Measurements from ENCODE around the gene WDR11.
A peak's percentile ranks its signal among the peaks of the same experiment; 100 is the strongest.

The WDR11 gene

DNA sequence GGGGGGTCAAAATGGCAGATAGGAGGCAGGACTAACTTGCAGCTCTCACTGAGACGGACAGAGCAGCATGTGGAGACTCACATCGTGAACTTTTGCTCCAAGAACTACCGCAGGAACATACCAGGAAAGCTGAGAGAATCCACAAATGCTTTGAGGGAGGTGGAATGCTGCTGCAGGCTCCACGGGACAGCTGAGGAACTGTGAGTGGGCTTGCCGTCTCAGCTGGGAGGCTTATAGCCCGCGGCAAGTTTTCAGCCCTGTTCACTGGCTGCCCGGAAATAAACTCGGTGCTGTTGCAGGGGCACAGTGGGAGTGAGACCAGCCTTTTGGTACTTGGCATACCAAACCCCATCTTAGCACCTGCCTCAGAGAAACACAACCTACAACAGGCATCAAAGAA is 19.1 kb upstream of the WDR11 start:
- no peak overlapping the region for H3K4me3 Mint-ChIP-seq
- H3K27ac Mint-ChIP-seq: no peak overlapping the region
- no peaks in the 10 kb centered on the region for H3K36me3 Mint-ChIP-seq (ENCODE audit: low read depth)
- peaks cover 8% of the 10 kb centered on the region for H3K27me3 Mint-ChIP-seq
- no peaks in the 10 kb centered on the region for H3K4me1 Mint-ChIP-seq (ENCODE audit: low read depth)
- H3K9me3 Mint-ChIP-seq: no peaks in the 10 kb centered on the region

DNA sequence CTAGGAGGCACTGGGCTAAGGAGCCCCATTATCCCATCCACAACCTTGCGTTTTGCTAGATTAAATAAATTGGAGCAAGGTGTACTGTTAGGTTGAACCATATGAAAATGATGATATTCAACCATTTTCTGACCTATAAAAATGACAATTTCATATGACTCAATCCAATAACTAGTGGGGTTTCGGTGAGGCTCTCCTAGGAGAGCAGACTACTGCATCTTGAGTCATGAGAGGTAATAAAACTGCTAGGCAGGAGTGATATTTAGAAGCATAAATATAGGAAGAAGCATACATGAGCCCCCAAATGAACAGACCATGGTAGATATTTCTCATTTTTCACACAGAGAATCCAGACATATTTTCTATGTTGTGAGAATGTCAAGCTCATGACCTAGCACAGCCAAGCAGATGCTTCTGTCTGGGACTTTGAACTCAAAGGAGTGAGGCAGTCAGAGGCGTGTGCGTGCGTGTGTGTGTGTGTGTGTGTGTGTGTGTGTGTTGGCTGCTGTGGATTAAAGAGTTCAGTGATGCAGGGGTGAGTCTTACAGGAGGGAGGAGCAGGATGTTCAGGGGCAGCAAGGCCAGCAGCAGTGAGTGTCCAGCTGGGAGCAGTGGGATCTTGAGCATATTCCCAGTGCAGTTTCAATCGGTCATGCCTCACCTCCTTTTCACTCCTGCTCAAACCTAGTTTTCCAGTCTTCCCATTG is 17.8 kb upstream of the WDR11 start:
- no peaks in the 10 kb centered on the region for H3K4me1 Mint-ChIP-seq (ENCODE audit: low read depth)
- H3K27me3 Mint-ChIP-seq: peaks cover 8% of the 10 kb centered on the region
- H3K27ac Mint-ChIP-seq: no peak overlapping the region
- no peaks in the 10 kb centered on the region for H3K36me3 Mint-ChIP-seq (ENCODE audit: low read depth)
- no peaks in the 10 kb centered on the region for H3K9me3 Mint-ChIP-seq
- no peak overlapping the region for H3K4me3 Mint-ChIP-seq

DNA sequence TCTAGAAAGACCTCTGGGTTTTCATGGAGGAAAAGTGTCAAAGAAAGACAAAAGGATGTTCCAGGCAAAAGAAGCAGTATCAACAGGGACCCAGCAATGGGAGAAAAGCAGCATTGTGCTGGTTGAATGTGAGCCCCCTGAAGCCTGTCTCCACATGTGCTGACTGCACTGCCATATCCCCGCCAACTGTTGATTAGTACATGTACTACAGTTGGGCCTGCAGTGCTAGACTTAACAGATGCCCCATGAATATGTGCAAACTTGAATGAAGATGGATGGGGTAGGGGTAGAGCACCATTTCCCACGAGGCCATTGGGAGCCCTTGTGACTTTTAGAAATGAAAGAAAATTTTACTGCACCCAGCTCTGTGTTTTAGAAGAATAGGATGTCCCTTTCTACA is 15.6 kb upstream of the WDR11 start:
- H3K27ac Mint-ChIP-seq: no peak overlapping the region
- H3K4me3 Mint-ChIP-seq: no peak overlapping the region
- no peaks in the 10 kb centered on the region for H3K4me1 Mint-ChIP-seq (ENCODE audit: low read depth)
- H3K9me3 Mint-ChIP-seq: no peaks in the 10 kb centered on the region
- no peaks in the 10 kb centered on the region for H3K36me3 Mint-ChIP-seq (ENCODE audit: low read depth)
- H3K27me3 Mint-ChIP-seq: peaks cover 8% of the 10 kb centered on the region

DNA sequence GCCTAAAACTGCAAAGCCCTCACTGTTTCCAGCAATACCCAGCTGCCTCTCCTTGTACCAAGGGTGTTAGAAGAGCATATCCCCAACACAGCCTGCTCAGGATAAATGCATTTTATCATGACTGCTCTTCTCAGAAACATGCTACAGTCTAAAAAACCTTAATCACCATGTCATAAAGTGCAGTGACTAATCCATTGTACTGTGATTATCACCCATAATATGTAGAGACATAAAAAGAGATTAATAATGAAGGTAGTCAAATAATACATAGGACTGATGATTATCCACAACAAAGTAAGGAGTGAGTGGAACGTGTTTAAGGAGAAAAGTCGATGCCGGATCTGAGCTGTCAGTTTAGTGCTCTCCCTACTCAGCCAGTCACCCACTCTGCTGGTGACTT is 12.2 kb upstream of the WDR11 start:
- Mint-ChIP-seq H3K36me3 (ENCODE audit: low read depth) (no peaks in the 10 kb centered on the region), H3K4me3 (no peak overlapping the region), H3K9me3 (no peaks in the 10 kb centered on the region), H3K4me1 (ENCODE audit: low read depth) (peaks cover 9% of the 10 kb centered on the region), H3K27ac (no peak overlapping the region), H3K27me3 (no peaks in the 10 kb centered on the region)

DNA sequence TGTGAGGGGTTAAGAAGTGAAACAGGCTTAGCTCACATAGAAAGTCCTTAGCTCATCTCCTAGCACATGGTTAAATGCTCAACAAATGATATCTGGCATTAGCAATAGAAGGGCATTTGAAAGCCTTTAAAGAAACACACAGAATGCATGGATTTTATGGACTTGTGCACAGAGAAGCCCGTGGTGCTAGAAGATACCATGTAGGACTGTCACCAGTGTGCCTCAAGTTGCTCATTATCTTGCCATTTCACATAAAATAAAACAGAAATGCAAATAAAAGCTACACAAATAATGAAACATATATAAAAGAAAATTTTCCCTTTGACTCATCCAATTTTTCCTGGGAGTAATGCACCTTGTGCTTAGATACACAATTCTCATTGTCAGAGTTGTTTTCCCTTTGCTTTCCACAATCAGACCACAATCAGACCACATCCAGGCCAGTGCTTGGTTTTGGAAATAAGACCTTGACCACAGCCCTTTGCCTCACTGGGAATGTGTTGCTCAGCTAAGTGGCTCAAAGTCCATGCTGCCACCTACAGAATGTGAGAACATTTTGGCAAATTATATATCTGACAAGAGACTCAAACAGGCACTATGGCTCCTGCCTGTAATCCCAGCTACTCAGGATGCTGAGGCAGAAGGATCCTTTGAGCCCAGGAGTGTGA is 9.5 kb upstream of the WDR11 start:
- Mint-ChIP-seq H3K27ac (no peak overlapping the region), H3K4me3 (no peak overlapping the region), H3K9me3 (no peaks in the 10 kb centered on the region), H3K4me1 (ENCODE audit: low read depth) (peaks cover 9% of the 10 kb centered on the region), H3K36me3 (ENCODE audit: low read depth) (no peaks in the 10 kb centered on the region), H3K27me3 (no peaks in the 10 kb centered on the region)

DNA sequence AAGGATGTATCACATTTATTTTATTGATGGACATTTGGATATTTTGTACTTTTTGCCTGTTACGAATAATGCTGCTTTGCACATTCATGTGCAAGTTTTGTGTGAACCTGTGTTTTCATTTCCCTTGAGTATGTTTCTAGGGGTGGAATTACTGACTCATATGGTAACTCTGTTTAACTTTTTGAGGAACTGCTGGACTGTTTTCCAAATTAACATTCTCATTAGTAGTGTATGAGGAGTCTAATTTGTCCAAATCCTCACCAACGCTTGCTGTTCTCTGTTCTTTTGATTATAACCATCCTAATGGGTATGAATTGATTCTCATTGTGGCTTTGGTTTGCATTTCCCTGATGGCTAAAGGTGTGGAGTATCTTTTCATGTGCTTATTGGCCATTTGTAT is 3.2 kb downstream of the WDR11 start:
- Mint-ChIP-seq H3K4me1 (ENCODE audit: low read depth) (peaks cover 45% of the 10 kb centered on the region), H3K36me3 (ENCODE audit: low read depth) (peaks cover 45% of the 10 kb centered on the region), H3K27ac (no peak overlapping the region), H3K9me3 (peaks cover 3% of the 10 kb centered on the region), H3K4me3 (no peak overlapping the region), H3K27me3 (no peaks in the 10 kb centered on the region)

DNA sequence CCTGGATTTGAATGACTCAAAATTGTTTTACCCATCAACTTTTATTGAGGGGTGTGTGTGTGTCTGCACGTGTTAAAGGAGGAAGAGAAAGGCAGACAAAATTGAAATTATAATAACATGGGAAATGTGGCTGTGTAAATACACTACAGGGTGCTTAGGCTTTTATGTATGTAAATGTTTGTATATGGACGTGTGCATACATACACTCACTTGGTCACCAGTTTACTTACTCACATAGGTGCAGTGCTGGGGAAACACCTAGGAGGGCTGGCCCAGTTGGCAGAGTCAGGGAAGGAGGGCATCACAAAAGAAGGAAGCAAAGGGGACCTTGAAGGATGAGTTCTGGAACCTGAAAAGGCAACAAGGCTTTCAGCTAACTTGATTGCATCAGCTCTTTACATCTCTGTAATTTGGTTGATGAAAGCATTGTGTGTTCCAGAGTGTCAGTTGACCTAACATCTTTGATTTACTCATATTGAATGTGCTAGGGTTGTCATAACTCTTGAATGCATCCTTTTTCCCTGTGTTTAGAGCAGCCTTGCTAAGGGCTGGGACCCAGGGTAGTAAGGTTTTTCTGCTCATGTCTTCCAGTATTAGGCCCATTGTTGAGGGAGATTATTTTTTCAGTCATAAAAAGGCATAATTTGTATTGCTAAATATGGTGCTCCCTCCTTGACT is 10.2 kb downstream of the WDR11 start:
- peaks cover 45% of the 10 kb centered on the region for H3K36me3 Mint-ChIP-seq (ENCODE audit: low read depth)
- H3K27me3 Mint-ChIP-seq: no peaks in the 10 kb centered on the region
- H3K4me1 Mint-ChIP-seq (ENCODE audit: low read depth): no peaks in the 10 kb centered on the region
- no peaks in the 10 kb centered on the region for H3K9me3 Mint-ChIP-seq
- no peak overlapping the region for H3K4me3 Mint-ChIP-seq
- H3K27ac Mint-ChIP-seq: no peak overlapping the region

DNA sequence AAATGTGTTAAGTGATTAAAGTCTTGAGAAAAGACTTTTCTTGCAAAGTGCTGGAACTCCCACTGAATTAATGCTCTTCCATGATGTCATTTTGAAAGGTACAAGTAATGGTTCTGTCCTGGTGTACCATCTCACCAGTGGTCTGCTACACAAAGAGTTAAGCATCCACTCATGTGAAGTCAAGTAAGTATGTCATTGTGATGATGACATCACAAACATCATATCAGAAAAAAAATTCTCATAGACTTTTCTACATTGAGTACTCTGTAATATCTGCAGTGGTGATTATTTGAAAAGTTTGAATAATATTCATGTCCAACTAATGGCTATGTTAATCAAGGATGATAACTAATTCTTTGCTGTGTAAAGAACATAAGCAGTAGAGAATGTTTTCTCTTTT is 22.6 kb downstream of the WDR11 start:
- Mint-ChIP-seq H3K4me3 (no peak overlapping the region), H3K4me1 (ENCODE audit: low read depth) (no peaks in the 10 kb centered on the region), H3K27ac (no peak overlapping the region), H3K27me3 (no peaks in the 10 kb centered on the region), H3K9me3 (no peaks in the 10 kb centered on the region), H3K36me3 (ENCODE audit: low read depth) (peaks cover 67% of the 10 kb centered on the region)

DNA sequence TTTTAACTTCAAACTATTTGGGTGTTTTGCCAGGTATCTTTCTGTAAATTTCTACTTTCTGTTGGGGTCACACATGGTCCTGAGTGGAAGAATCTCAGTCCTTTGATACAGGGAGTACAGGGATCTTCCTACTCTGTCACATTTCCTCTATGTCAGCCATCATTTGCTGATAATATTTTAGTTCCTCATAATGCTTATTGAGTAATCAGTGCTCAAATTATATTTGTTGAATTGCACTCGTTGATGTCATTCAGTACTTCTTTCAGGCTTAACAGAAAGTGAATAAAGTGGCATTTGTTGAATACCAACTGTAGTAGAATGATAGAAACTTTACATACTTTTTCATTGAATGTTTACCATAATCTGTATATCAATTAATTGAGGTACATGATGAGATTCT is 31.9 kb downstream of the WDR11 start:
- no peak overlapping the region for H3K27ac Mint-ChIP-seq
- peaks cover 79% of the 10 kb centered on the region for H3K36me3 Mint-ChIP-seq (ENCODE audit: low read depth)
- H3K9me3 Mint-ChIP-seq: no peaks in the 10 kb centered on the region
- no peaks in the 10 kb centered on the region for H3K4me1 Mint-ChIP-seq (ENCODE audit: low read depth)
- no peak overlapping the region for H3K4me3 Mint-ChIP-seq
- H3K27me3 Mint-ChIP-seq: no peaks in the 10 kb centered on the region

DNA sequence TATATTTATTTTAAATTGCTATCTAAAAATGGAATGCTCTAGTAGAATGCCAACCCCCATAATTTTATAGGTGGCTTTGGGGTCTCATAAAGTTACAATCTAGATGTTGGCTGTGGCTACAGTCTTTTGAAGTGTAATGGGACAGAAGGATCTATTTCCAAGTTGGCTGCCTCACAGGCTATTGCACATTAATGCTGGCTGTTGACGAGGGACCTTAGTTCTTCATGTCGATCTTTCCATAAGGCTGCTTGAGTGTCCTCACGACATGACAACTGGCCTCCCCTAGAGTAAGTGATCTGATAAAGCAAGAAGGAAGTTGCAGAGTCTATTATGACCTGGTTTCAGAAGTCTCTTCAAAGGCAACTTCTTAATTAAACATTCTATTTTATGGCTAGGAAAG is 36.3 kb downstream of the WDR11 start:
- H3K36me3 Mint-ChIP-seq (ENCODE audit: low read depth): peaks cover 87% of the 10 kb centered on the region
- no peak overlapping the region for H3K4me3 Mint-ChIP-seq
- H3K9me3 Mint-ChIP-seq: no peaks in the 10 kb centered on the region
- H3K27me3 Mint-ChIP-seq: no peaks in the 10 kb centered on the region
- no peaks in the 10 kb centered on the region for H3K4me1 Mint-ChIP-seq (ENCODE audit: low read depth)
- no peak overlapping the region for H3K27ac Mint-ChIP-seq

DNA sequence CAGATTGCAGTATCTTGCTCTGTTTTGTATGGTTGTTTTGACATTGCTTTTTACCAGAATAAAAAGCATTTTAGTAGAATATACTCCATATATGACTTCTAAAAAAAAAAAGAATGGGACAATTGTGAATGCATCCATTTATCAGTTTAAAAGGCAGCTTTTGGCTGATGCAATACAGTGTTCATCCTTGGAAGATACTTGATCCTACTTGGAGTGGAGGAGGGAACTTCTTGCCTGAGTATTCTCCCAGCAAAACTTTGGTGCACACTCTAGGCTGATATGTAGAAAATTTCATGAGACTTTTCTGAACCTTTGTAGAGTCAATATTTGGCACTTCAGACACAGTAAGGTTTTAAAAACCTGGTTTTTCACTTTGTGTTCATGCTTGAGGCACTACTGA is 40.2 kb downstream of the WDR11 start:
- peaks cover 73% of the 10 kb centered on the region for H3K36me3 Mint-ChIP-seq (ENCODE audit: low read depth)

DNA sequence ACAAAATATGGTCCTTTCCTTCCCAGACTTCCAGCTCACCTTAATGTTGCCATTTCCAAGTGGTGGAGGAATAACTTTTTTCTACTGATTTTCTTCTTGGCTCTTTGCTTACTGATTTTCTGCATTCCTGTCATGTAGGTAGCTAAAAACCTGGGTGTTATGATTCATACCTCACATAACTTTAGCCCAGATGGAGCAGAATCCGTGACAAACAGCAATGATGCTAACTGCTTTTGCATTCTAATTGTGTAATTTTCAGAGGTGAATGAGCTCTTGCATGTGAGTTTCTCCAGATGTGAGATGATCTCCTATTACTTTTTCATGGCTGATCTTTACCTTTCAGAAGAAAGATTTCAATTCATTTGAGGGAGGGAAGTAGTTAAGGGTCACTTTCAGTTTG is 43.4 kb downstream of the WDR11 start:
- Mint-ChIP-seq H3K4me3 (no peak overlapping the region), H3K36me3 (ENCODE audit: low read depth) (peaks cover 65% of the 10 kb centered on the region), H3K9me3 (no peaks in the 10 kb centered on the region), H3K27me3 (no peaks in the 10 kb centered on the region), H3K27ac (no peak overlapping the region), H3K4me1 (ENCODE audit: low read depth) (peaks cover 3% of the 10 kb centered on the region)

More for the DNA sequence above, 40.2 kb downstream of the WDR11 start:
- Mint-ChIP-seq H3K27me3 (no peaks in the 10 kb centered on the region), H3K4me3 (no peak overlapping the region), H3K9me3 (no peaks in the 10 kb centered on the region), H3K4me1 (ENCODE audit: low read depth) (no peaks in the 10 kb centered on the region), H3K27ac (no peak overlapping the region)

DNA sequence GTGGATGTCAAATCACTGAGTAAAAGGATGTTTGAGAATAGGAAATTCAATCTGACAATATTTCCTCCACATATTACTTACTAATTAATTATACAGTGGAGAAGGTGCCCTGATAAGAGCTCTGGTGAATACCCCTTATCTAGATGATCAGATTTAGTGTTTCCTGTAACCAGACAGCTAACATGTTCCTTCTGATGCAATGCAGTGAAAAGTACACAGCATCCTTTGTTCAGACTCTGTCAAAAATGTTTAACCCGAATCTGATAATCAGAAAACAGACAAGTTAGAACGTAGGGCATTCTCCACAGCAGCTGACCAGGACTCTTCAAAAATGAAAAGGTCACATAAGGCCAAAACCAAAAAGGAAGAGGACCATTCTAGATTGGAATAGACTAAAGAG is 46.2 kb downstream of the WDR11 start:
- H3K27me3 Mint-ChIP-seq: no peaks in the 10 kb centered on the region
- peak overlapping the region; percentile 8 for H3K27ac Mint-ChIP-seq
- H3K9me3 Mint-ChIP-seq: no peaks in the 10 kb centered on the region
- H3K36me3 Mint-ChIP-seq (ENCODE audit: low read depth): peaks cover 56% of the 10 kb centered on the region
- H3K4me1 Mint-ChIP-seq (ENCODE audit: low read depth): peaks cover 3% of the 10 kb centered on the region
- H3K4me3 Mint-ChIP-seq: no peak overlapping the region

DNA sequence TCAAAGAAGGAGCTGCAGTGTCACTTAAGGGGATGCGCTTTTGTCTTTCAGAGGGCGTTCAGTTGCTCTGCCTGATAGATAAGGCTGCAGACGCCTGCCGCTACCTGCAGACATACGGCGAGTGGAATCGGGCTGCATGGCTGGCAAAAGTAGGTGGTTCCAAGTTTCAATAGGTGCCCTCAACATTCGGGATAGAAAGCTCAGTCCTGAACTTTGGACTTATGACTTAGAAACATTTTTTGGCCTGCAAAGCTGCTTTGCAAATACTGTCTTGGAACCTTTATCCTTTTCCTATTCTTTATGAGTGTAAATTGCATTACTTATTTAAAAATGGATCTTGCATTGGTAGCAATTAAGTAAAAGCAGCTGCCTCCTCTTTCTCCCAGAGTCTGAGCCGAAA is 54.1 kb downstream of the WDR11 start:
- Mint-ChIP-seq H3K27me3 (no peaks in the 10 kb centered on the region), H3K27ac (no peak overlapping the region), H3K9me3 (peaks cover 14% of the 10 kb centered on the region), H3K36me3 (ENCODE audit: low read depth) (peaks cover 86% of the 10 kb centered on the region), H3K4me1 (ENCODE audit: low read depth) (no peaks in the 10 kb centered on the region), H3K4me3 (no peak overlapping the region)

DNA sequence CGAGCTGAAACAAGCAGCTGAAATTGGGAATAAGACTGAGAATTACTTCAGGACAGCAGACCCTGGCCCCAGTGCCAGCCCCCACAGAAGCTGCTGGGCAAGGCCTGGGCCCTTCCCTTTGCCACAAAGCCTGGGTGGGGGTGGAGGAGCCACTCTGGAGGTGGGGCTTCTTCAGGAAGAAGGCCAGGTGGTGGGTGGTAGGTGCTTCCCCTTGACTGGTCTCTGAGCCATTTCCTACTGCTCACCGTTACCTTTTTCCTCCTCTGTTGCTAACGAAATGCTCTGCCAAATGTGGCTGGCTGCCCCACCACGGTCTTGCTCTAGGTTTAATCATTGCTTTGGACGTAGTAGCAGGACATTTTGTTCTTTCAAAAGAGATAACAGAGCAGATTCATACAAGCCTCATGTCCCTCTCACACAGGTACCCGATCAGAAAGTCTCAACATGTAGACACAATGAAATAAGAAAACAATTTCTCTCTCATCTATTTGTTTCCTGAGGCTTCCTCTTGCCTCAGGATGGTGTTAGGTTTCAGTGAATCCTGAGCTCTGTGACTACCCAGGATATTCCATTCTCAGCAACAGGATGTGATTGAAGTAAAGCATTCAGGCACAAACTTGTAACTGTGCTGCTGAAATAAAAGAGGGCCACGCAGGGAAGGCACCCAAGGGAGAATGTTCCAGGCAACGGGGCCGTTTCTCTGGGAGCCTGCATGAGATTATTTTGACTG is 66.5 kb downstream of the WDR11 start:
- Mint-ChIP-seq H3K4me1 (ENCODE audit: low read depth) (no peaks in the 10 kb centered on the region), H3K36me3 (ENCODE audit: low read depth) (no peaks in the 10 kb centered on the region), H3K27ac (no peak overlapping the region), H3K27me3 (no peaks in the 10 kb centered on the region), H3K9me3 (peaks cover 8% of the 10 kb centered on the region), H3K4me3 (no peak overlapping the region)

Data from stimulated activated naive CD8-positive, alpha-beta T cell treated with anti-CD3 and anti-CD28 coated beads, Interleukin-15, Interleukin-2, amounts not matched to agents 100 ng/mL and 50 ng/mL, for 24 hours (primary cell).